Upper lobe of right lung (tissue), 1 donor: ENCODE data around the gene TLE2. TPM values are rescaled to one million over a fixed set of nuclear protein-coding genes. Genes with fewer than 3 reads are reported as not detected.

Source experiments
- ATAC-seq: fragments of 200-7000 bp; cut with Tn5 transposase; one replicate; pipeline ENCODE4 v1.9.1; 2020; ENCODE audit warnings: mild to moderate bottlenecking, moderate library complexity
- DNase-seq: peaks from one replicate; pipeline ENCODE4 v3.0.0-alpha.2; 2020
- H3K27ac ChIP-seq: fragments of 200-600 bp; one replicate; pipeline ENCODE4 v1.8.0; 2022
- H3K27me3 ChIP-seq: fragments of 200-600 bp; one replicate; pipeline ENCODE4 v1.8.0; 2022; ENCODE audit warnings: mild to moderate bottlenecking
- H3K36me3 ChIP-seq: fragments of 200-600 bp; one replicate; pipeline ENCODE4 v1.8.0; 2022
- H3K4me1 ChIP-seq: fragments of 200-600 bp; one replicate; pipeline ENCODE4 v1.8.0; 2022
- H3K4me3 ChIP-seq: fragments of 200-600 bp; one replicate; pipeline ENCODE4 v1.8.0; 2022; ENCODE audit warnings: mild to moderate bottlenecking
- H3K9me3 ChIP-seq: fragments of 200-600 bp; one replicate; pipeline ENCODE4 v1.8.0; 2022
- CTCF ChIP-seq: fragments of 200-600 bp; IDR thresholded peaks from one replicate; pipeline ENCODE4 v1.8.0; 2022; ENCODE audit warnings: antibody characterized with exemption
- intact Hi-C: fragments of 100-400 bp; cut with DNase I; formaldehyde crosslinking; loops from one replicate; pipeline ENCODE4 v1.11.0; 2022
- total RNA-seq: library from RNA; stranded (reverse); fragmentation: NEBNext Ultra II Directional; extraction: Animal tissue kit (Norgen Biotek cat#: 25700); gene quantifications from one replicate; pipeline ENCODE4 v1.2.1, GENCODE V29; 2021
- donor health status: DM: no; HTN: yes; CAD: no; lungs with severe emphysema.

Gene TLE2
- total RNA-seq, 1 donor from 2014 or later: 58.6 TPM

GRCh38 chr19:3042621-3043267, 13.7 kb upstream of the TLE2 start:
- Histone ChIP-seq H3K9me3 (no peaks in the 10 kb centered on the region), H3K27me3 (no peaks in the 10 kb centered on the region), H3K4me3 (no peak overlapping the region), H3K27ac (no peak overlapping the region), H3K36me3 (no peaks in the 10 kb centered on the region), H3K4me1 (peaks cover 6% of the 10 kb centered on the region)
- no peak for DNase-seq
- no peak for TF ChIP-seq CTCF
- intact Hi-C loops: no loop called here
- ATAC-seq: no peak

GRCh38 chr19:3041761-3042620, 12.9 kb upstream of the TLE2 start:
- no peak for DNase-seq
- H3K4me1 ChIP-seq: no peaks in the 10 kb centered on the region
- TF ChIP-seq CTCF: no peak
- H3K36me3 ChIP-seq: no peaks in the 10 kb centered on the region
- no peaks in the 10 kb centered on the region for H3K27me3 ChIP-seq
- no peak for ATAC-seq
- intact Hi-C loops: no loop called here
- no peak overlapping the region for H3K27ac ChIP-seq
- no peak overlapping the region for H3K4me3 ChIP-seq
- H3K9me3 ChIP-seq: no peaks in the 10 kb centered on the region

GRCh38 chr19:3041327-3041726, 12.2 kb upstream of the TLE2 start:
- peaks cover 5% of the 10 kb centered on the region for H3K4me1 ChIP-seq
- no peak for DNase-seq
- no peak for ATAC-seq
- H3K9me3 ChIP-seq: no peaks in the 10 kb centered on the region
- no peak overlapping the region for H3K4me3 ChIP-seq
- TF ChIP-seq CTCF: no peak
- no peaks in the 10 kb centered on the region for H3K36me3 ChIP-seq
- no peaks in the 10 kb centered on the region for H3K27me3 ChIP-seq
- intact Hi-C loops: no loop called here
- no peak overlapping the region for H3K27ac ChIP-seq

- intact Hi-C loops: no loop called here
- Histone ChIP-seq H3K4me3 (no peak overlapping the region), H3K36me3 (no peaks in the 10 kb centered on the region), H3K27me3 (no peaks in the 10 kb centered on the region), H3K9me3 (no peaks in the 10 kb centered on the region), H3K4me1 (peaks cover 14% of the 10 kb centered on the region), H3K27ac (no peak overlapping the region)
- ATAC-seq (no peak), DNase-seq (peak; percentile 63)
- no peak for TF ChIP-seq CTCF
Measured at GRCh38 chr19:3039641-3040077, 10.6 kb upstream of the TLE2 start.

- H3K27me3 ChIP-seq: no peaks in the 10 kb centered on the region
- H3K4me3 ChIP-seq: no peak overlapping the region
- intact Hi-C loops: no loop called here
- no peaks in the 10 kb centered on the region for H3K36me3 ChIP-seq
- no peak for ATAC-seq
- no peaks in the 10 kb centered on the region for H3K9me3 ChIP-seq
- peaks cover 19% of the 10 kb centered on the region for H3K4me1 ChIP-seq
- TF ChIP-seq CTCF: no peak
- H3K27ac ChIP-seq: no peak overlapping the region
- no peak for DNase-seq
Measured at GRCh38 chr19:3039125-3039524, 10.0 kb upstream of the TLE2 start.
